IMR-90 (cell line): ENCODE measurements around the gene CDKAL1. TPM values are rescaled to one million over a fixed set of nuclear protein-coding genes. Genes with fewer than 3 reads are reported as not detected.
A peak's percentile ranks its signal among the peaks of the same experiment; 100 is the strongest.

Source experiments
- ATAC-seq: fragments of 200-7000 bp; cut with Tn5 transposase; 2 replicates; pipeline ENCODE4 v1.9.1; 2020; ENCODE audit warnings: low read depth, mild to moderate bottlenecking, moderate library complexity
- BruUV-seq: library from RNA; stranded (reverse); fragments of 400-500 nt; replicated peaks from 2 replicates; lab custom pipeline; 2021; lab: Mats Ljungman, UMichigan
- CTCF ChIA-PET: fragments of 300-600 bp; formaldehyde crosslinking; extraction: SDS; loops from one replicate; lab custom pipeline; 2021; ENCODE audit warnings: antibody characterized with exemption; lab: Yijun Ruan, JAX
- POLR2A ChIA-PET: fragments of 300-600 bp; sonication (Branson Sonifier 250); formaldehyde crosslinking; loops from one replicate; lab custom pipeline; 2022; ENCODE audit warnings: antibody characterized with exemption; ENCODE audit not compliant: unreplicated experiment; lab: Charles Lee
- DNase-seq: peaks from one replicate; pipeline ENCODE4 v3.0.0; 2013
- H2AFZ ChIP-seq: replicated peaks from 2 replicates; pipeline ENCODE3; 2013; ENCODE audit warnings: low read length, mild to moderate bottlenecking; ENCODE audit not compliant: poor library complexity
- H2AK5ac ChIP-seq: 2 replicates; pipeline ENCODE4 v1.6.1; 2013; ENCODE audit warnings: low read depth, low read length, inconsistent platforms
- H2AK9ac ChIP-seq: replicated peaks from 2 replicates; pipeline ENCODE3; 2013; ENCODE audit warnings: mild to moderate bottlenecking, low read depth, low read length, moderate library complexity; ENCODE audit not compliant: poor library complexity
- H2BK120ac ChIP-seq: 2 replicates; pipeline ENCODE4 v1.6.1; 2013; ENCODE audit warnings: low read depth, low read length, inconsistent platforms
- H2BK15ac ChIP-seq: 3 replicates; pipeline ENCODE4 v1.6.1; 2013; ENCODE audit warnings: low read depth, low read length, inconsistent platforms
- H2BK20ac ChIP-seq: 2 replicates; pipeline ENCODE4 v1.6.1; 2013; ENCODE audit warnings: low read depth, mild to moderate bottlenecking, inconsistent platforms, low read length, moderate library complexity
- H2BK5ac ChIP-seq: 2 replicates; pipeline ENCODE4 v1.6.1; 2013; ENCODE audit warnings: mild to moderate bottlenecking, low read depth, low read length, inconsistent platforms; ENCODE audit not compliant: poor library complexity, severe bottlenecking
- H3K14ac ChIP-seq: replicated peaks from 2 replicates; pipeline ENCODE4 v1.6.1; 2013; ENCODE audit warnings: low read depth, low read length, inconsistent platforms
- H3K18ac ChIP-seq: 2 replicates; pipeline ENCODE4 v1.6.1; 2013; ENCODE audit warnings: low read depth, low read length, control low read depth
- H3K23ac ChIP-seq: 2 replicates; pipeline ENCODE4 v1.6.1; 2013; ENCODE audit warnings: low read depth, low read length, inconsistent platforms
- H3K27ac ChIP-seq: 2 replicates; pipeline ENCODE4 v1.5.1; 2013; ENCODE audit warnings: mild to moderate bottlenecking, control low read depth, low read length; ENCODE audit not compliant: insufficient read depth
- H3K27me3 ChIP-seq: 2 replicates; pipeline ENCODE4 v1.6.1; 2013; ENCODE audit warnings: low read length; ENCODE audit not compliant: control insufficient read depth, insufficient read depth
- H3K36me3 ChIP-seq: 2 replicates; pipeline ENCODE4 v1.6.1; 2013; ENCODE audit warnings: low read length, mixed read lengths; ENCODE audit not compliant: control insufficient read depth, insufficient read depth
- H3K4ac ChIP-seq: 2 replicates; pipeline ENCODE4 v1.6.1; 2013; ENCODE audit warnings: low read depth, low read length, inconsistent platforms
- H3K4me1 ChIP-seq: 2 replicates; pipeline ENCODE4 v1.6.1; 2013; ENCODE audit warnings: low read length, mixed read lengths; ENCODE audit not compliant: control insufficient read depth, insufficient read depth
- H3K4me2 ChIP-seq: 2 replicates; pipeline ENCODE4 v1.6.1; 2013; ENCODE audit warnings: low read depth, mild to moderate bottlenecking, control low read depth, low read length, moderate library complexity
- H3K4me3 ChIP-seq: 2 replicates; pipeline ENCODE4 v1.5.1; 2013; ENCODE audit warnings: low read depth, mild to moderate bottlenecking, control low read depth, low read length, moderate library complexity; ENCODE audit not compliant: insufficient read depth
- H3K56ac ChIP-seq: 2 replicates; pipeline ENCODE4 v1.6.1; 2013; ENCODE audit warnings: low read length, inconsistent platforms; ENCODE audit not compliant: insufficient read depth; ENCODE audit errors: extremely low read depth
- H3K79me1 ChIP-seq, 2 experiments: 2 replicates each; pipeline ENCODE4 v1.6.1; 2013; ENCODE audit warnings: low read length in 2 of 2, inconsistent platforms in 1 of 2, low read depth in 1 of 2
- H3K9ac ChIP-seq: 2 replicates; pipeline ENCODE4 v1.6.1; 2013; ENCODE audit warnings: low read depth, low read length, control low read depth
- H3K9me1 ChIP-seq: 2 replicates; pipeline ENCODE4 v1.6.1; 2013; ENCODE audit warnings: low read length, inconsistent platforms; ENCODE audit not compliant: insufficient read depth
- H3K9me3 ChIP-seq: 2 replicates; pipeline ENCODE4 v1.6.1; 2013; ENCODE audit warnings: low read length; ENCODE audit not compliant: control insufficient read depth, insufficient read depth
- H4K20me1 ChIP-seq: 2 replicates; pipeline ENCODE4 v1.6.1; 2013; ENCODE audit warnings: low read length, inconsistent platforms; ENCODE audit not compliant: insufficient read depth
- H4K5ac ChIP-seq: 2 replicates; pipeline ENCODE4 v1.6.1; 2013; ENCODE audit warnings: mild to moderate bottlenecking, low read depth, low read length, control low read depth
- H4K8ac ChIP-seq, 2 experiments: 2 replicates each; pipeline ENCODE4 v1.6.1; 2013; ENCODE audit warnings: low read depth in 2 of 2, low read length in 2 of 2, control low read depth in 1 of 2, inconsistent platforms in 1 of 2
- H4K91ac ChIP-seq: 2 replicates; pipeline ENCODE4 v1.6.1; 2013; ENCODE audit warnings: low read depth, low read length, inconsistent platforms; ENCODE audit not compliant: insufficient read depth
- BHLHE40 ChIP-seq: fragments of 150-350 bp; IDR thresholded peaks from 2 replicates; pipeline ENCODE4 v1.6.1; 2016; ENCODE audit warnings: mild to moderate bottlenecking, low read depth, low read length
- CEBPB ChIP-seq: IDR thresholded peaks from 2 replicates; pipeline ENCODE4 v1.6.1; 2012; ENCODE audit warnings: low read depth, low read length, improper control_type of control experiment
- CHD1 ChIP-seq: IDR thresholded peaks from 2 replicates; pipeline ENCODE4 v1.6.1; 2012; ENCODE audit warnings: low read depth, low read length, improper control_type of control experiment
- FOS ChIP-seq: fragments of 150-350 bp; IDR thresholded peaks from 2 replicates; pipeline ENCODE4 v1.6.1; 2016; ENCODE audit warnings: low read depth, low read length
- MAFK ChIP-seq: IDR thresholded peaks from 2 replicates; pipeline ENCODE4 v1.6.1; 2012; ENCODE audit warnings: low read depth, low read length, improper control_type of control experiment
- MAZ ChIP-seq: IDR thresholded peaks from 2 replicates; pipeline ENCODE4 v1.6.1; 2012; ENCODE audit warnings: low read depth, mild to moderate bottlenecking, low read length, improper control_type of control experiment, moderate library complexity, borderline replicate concordance
- MXI1 ChIP-seq: IDR thresholded peaks from 2 replicates; pipeline ENCODE4 v1.6.1; 2012; ENCODE audit warnings: low read depth, mild to moderate bottlenecking, low read length, moderate library complexity, borderline replicate concordance
- NFE2L2 ChIP-seq: fragments of 150-350 bp; IDR thresholded peaks from 2 replicates; pipeline ENCODE4 v1.6.1; 2016; ENCODE audit warnings: low read depth, mild to moderate bottlenecking, low read length
- POLR2A ChIP-seq: IDR thresholded peaks from 2 replicates; pipeline ENCODE4 v1.6.1; 2012; ENCODE audit warnings: mild to moderate bottlenecking, low read depth, low read length
- RAD21 ChIP-seq: IDR thresholded peaks from 2 replicates; pipeline ENCODE4 v1.6.1; 2012; ENCODE audit warnings: low read length, improper control_type of control experiment
- RCOR1 ChIP-seq: IDR thresholded peaks from 2 replicates; pipeline ENCODE4 v1.6.1; 2012; ENCODE audit warnings: mild to moderate bottlenecking, low read length, improper control_type of control experiment; ENCODE audit not compliant: insufficient replicate concordance
- SMC3 ChIP-seq: fragments of 150-350 bp; IDR thresholded peaks from 2 replicates; pipeline ENCODE4 v1.6.1; 2016; ENCODE audit warnings: low read depth, mild to moderate bottlenecking, antibody characterized with exemption, low read length, moderate library complexity
- WGBS, 2 experiments: methylation state at CpG; one replicate each; pipeline versions ENCODE4 v1.1.5 to v1.1.7; 2013; ENCODE audit warnings: missing lambda C conversion rate in 2 of 2; ENCODE audit not compliant: insufficient read length in 1 of 2; ENCODE audit errors: extremely low coverage in 2 of 2; 5-methylcytosine and 5-hydroxymethylcytosine counted together
- dilution Hi-C: fragments of 300-500 bp; cut with HindIII; formaldehyde crosslinking; loops from one replicate; pipeline ENCODE4 v1.14.3; 2018; ENCODE audit warnings: low sequenced_read_pairs; ENCODE audit not compliant: unreplicated experiment
- in situ Hi-C: fragments of 300-500 bp; cut with MboI; formaldehyde crosslinking; loops from 3 replicates; pipeline ENCODE4 v1.14.3; 2019; ENCODE audit warnings: low sequenced_read_pairs, inconsistent platforms, mixed read lengths
- intact Hi-C: fragments of 100-400 bp; cut with micrococcal nuclease; formaldehyde crosslinking; loops from 2 replicates; pipeline ENCODE4 v1.10.0; 2022
- polyA plus RNA-seq, 3 experiments: library from polyadenylated mRNA; depleted of rRNA; stranded (reverse); fragments of >200 nt; gene quantifications; 2 replicates each; pipeline ENCODE4 v1.2.3, GENCODE V29; 2012; ENCODE audit warnings: low replicate concordance in 1 of 3
- total RNA-seq: library from RNA; depleted of rRNA; stranded (reverse); fragments of >200 nt; gene quantifications from 2 replicates; pipeline ENCODE4 v1.2.3, GENCODE V29; 2012
- TF ChIP-seq, protein P1 (sequence below): conservative IDR thresholded peaks from 2 replicates; pipeline ENCODE4 v1.5.1; 2012; ENCODE audit warnings: mild to moderate bottlenecking, low read depth, low read length, improper control_type of control experiment
- TF ChIP-seq, protein P2 (sequence below): fragments of 150-350 bp; IDR thresholded peaks from 2 replicates; pipeline ENCODE4 v1.6.1; 2016; ENCODE audit warnings: low read depth, mild to moderate bottlenecking, low read length, moderate library complexity, borderline replicate concordance
- TF ChIP-seq, protein P3 (sequence below): fragments of 150-350 bp; IDR thresholded peaks from 2 replicates; pipeline ENCODE4 v1.6.1; 2017; ENCODE audit warnings: mild to moderate bottlenecking, antibody characterized with exemption, low read length, low read depth

CDKAL1 gene
- total and polyA plus RNA-seq, 2 of the 4 experiments (the other 2 are of a cell fraction) = 3.7 to 13.1 TPM

DNA sequence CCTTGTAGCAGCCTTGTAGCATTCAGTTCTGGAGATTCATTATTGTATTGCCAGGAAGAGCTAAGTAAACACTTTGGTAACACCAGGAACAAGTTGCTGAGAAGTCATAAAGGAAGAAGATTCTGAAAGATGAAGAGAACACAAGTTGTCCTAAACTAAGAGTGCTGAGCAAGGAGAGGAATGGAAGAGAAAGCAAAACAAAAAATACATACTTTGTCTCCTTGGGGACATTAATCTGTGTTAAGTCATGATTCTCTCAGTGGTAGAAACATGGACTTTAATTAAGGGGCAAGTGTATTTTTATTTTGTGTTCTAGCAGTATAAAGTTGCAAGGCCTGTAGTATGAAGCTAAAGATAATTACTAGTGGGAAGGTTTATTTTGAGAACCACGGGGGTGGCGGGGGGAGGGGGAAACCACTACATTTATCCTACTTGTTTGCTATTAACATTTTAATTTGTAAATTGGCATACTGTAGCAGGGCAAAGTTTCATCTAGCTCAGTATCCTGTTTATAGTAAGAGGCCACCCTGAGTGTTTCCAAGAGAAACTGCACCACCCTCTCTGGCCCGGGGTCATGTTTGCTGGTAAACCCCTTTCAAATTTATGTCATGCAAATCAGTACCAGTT, 463.0 kb downstream of the CDKAL1 start:
- Histone ChIP-seq H3K56ac (no peak overlapping the region), H2AFZ (no peak overlapping the region), H3K4me1 (peaks cover 1% of the 10 kb centered on the region; the same call in 1 of the 2 replicates), H3K9ac (no peak overlapping the region), H3K18ac (no peak overlapping the region), H4K20me1 (no peaks in the 10 kb centered on the region), H2BK5ac (no peak overlapping the region), H3K27me3 (no peaks in the 10 kb centered on the region), H4K8ac (peak overlapping the region in 1 of 2 experiments; percentile 0; a peak in 1 of 4 replicates), H3K79me1 (no peaks in the 10 kb centered on the region), H3K23ac (no peak overlapping the region; the same call in 1 of the 2 replicates), H4K5ac (no peak overlapping the region), H3K27ac (no peak overlapping the region), H4K91ac (no peak overlapping the region), H2BK120ac (no peak overlapping the region), H3K9me1 (no peaks in the 10 kb centered on the region), H3K4me2 (peak overlapping the region; percentile 25), H3K4ac (no peak overlapping the region), H2BK20ac (no peak overlapping the region), H2BK15ac (no peak overlapping the region), H2AK9ac (no peak overlapping the region), H3K14ac (no peak overlapping the region), H2AK5ac (no peak overlapping the region), H3K9me3 (no peaks in the 10 kb centered on the region), H3K36me3 (no peaks in the 10 kb centered on the region), H3K4me3 (no peak overlapping the region)
- in situ Hi-C loops (no loop called here), dilution Hi-C loops (no loop called here), intact Hi-C loops (no loop called here)
- ATAC-seq (peak; percentile 48), DNase-seq (no peak)
- ChIA-PET CTCF (interaction anchor here (0.6 kb wide), 1 partner anchor 473 kb away, joined by 3 read pairs; no protein-coding TSS in a partner anchor), POLR2A (no interaction called here)
- BruUV-seq = no TSS peak
- WGBS, 2 experiments = no CpG with 5 or more reads among the region's 3 CpGs
- TF ChIP-seq FOS (no peak), MAZ (no peak), BHLHE40 (no peak), CHD1 (no peak), NFE2L2 (no peak), RAD21 (no peak), MAFK (no peak), SMC3 (no peak), POLR2A (no peak), CEBPB (no peak), RCOR1 (no peak), MXI1 (no peak)
- TF ChIP-seq, protein P1, sequence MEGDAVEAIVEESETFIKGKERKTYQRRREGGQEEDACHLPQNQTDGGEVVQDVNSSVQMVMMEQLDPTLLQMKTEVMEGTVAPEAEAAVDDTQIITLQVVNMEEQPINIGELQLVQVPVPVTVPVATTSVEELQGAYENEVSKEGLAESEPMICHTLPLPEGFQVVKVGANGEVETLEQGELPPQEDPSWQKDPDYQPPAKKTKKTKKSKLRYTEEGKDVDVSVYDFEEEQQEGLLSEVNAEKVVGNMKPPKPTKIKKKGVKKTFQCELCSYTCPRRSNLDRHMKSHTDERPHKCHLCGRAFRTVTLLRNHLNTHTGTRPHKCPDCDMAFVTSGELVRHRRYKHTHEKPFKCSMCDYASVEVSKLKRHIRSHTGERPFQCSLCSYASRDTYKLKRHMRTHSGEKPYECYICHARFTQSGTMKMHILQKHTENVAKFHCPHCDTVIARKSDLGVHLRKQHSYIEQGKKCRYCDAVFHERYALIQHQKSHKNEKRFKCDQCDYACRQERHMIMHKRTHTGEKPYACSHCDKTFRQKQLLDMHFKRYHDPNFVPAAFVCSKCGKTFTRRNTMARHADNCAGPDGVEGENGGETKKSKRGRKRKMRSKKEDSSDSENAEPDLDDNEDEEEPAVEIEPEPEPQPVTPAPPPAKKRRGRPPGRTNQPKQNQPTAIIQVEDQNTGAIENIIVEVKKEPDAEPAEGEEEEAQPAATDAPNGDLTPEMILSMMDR = no peak
- TF ChIP-seq, protein P2, sequence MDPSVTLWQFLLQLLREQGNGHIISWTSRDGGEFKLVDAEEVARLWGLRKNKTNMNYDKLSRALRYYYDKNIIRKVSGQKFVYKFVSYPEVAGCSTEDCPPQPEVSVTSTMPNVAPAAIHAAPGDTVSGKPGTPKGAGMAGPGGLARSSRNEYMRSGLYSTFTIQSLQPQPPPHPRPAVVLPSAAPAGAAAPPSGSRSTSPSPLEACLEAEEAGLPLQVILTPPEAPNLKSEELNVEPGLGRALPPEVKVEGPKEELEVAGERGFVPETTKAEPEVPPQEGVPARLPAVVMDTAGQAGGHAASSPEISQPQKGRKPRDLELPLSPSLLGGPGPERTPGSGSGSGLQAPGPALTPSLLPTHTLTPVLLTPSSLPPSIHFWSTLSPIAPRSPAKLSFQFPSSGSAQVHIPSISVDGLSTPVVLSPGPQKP = no peak
- TF ChIP-seq, protein P3, sequence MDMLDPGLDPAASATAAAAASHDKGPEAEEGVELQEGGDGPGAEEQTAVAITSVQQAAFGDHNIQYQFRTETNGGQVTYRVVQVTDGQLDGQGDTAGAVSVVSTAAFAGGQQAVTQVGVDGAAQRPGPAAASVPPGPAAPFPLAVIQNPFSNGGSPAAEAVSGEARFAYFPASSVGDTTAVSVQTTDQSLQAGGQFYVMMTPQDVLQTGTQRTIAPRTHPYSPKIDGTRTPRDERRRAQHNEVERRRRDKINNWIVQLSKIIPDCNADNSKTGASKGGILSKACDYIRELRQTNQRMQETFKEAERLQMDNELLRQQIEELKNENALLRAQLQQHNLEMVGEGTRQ = no peak
